NCI-H146 (cell line): ENCODE measurements around the gene TCP11.

ENCODE experiments used
- DNase-seq: peaks from one replicate; lab custom pipeline; 2025; lab: John Stamatoyannopoulos, UW

TCP11 gene

GRCh38 chr6:35141007-35141655 lies at the start of gene TCP11:
TSS of gene TCP11 (minus strand) at chr6:35141339. CDS start at chr6:35140870, 469 bp downstream.
- peak; percentile 10 for DNase-seq

DNA sequence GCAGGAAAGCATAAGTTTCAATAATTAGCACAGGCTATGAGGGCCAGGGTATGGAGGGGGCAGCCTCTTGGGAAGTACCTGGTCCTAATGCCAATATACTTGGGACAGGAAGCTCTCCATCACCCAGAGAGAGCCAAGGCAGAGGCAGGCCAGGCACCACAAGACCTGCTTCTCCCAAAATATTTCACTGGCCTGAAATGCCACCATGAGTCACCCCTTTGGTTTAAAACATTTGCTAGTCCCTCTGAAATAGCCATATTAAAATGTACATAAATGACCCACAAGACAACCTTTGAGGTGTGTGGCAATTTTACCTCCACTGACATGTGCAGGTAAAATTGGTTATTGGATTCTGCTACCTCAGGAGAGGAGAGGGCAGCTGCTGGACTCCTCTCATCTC lies 49.2 kb upstream of the TCP11 start:
- no peak for DNase-seq

- no peak for DNase-seq
Observed at GRCh38 chr6:35188886-35189285, 47.7 kb upstream of the TCP11 start.

GRCh38 chr6:35186571-35186970 lies 45.4 kb upstream of the TCP11 start:
- DNase-seq: no peak

DNA sequence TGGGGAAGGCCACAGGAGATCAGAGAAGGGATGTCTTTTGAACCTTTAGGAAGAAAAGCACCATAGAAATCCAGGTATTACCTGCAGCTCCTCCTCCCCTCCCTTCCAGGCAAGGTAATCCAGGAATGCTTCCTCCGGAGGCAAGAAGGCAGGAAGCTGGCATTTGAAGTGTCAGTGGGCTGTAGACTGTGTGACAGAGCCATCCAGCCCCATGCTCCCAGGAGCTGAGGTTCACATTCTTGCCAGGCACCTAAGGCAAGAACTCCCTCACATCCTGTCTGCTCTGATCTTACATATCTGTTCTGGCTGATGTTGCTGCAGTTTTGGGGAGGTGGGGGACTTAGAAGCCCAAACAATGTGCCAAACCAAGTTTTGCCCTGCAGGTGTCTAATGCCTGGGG lies 44.8 kb upstream of the TCP11 start:
- no peak for DNase-seq

DNA sequence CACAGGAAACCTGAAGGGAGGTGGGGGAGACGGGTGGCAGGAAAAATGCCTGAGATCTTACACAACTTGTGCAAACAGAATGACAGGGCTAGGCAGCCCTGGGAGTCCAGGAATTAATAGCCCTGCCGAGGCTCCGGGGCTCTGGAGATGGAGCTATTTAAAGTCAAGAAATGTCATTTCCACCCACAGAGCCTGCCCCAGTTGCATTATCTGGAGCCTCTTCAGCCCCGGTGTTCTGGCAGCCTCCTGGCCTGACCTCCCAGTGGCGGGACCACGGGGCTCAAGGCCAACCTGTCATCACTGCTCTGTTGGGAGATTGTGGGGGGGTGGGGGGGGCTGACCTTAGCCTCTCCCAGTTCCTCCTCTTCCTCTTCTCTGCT lies 44.2 kb upstream of the TCP11 start:
- DNase-seq: no peak

- DNase-seq: no peak
Observed at GRCh38 chr6:35184580-35185301, 43.6 kb upstream of the TCP11 start.

DNA sequence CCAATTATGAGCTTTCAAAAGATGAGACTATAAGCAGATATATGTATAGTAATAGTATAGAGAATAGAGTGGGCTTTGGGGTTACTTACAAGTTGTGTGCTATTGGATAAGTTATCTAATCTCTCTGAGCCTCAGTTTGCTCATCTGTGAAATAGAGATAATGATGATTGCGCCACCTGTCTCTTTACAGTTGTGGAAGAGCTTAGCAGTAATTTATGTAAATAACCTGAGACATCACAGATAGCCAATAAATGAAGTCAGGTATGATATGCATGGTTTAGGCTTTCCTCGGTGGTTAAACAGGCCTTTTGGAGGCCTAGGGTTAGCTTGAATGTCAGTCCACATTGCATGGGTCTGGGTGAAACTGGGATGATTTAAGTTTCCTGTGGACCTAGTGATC lies 42.8 kb upstream of the TCP11 start:
- DNase-seq: no peak

GRCh38 chr6:35183281-35183680 lies 42.1 kb upstream of the TCP11 start:
- no peak for DNase-seq

- peak; percentile 59 for DNase-seq
Observed at GRCh38 chr6:35181933-35182612, 40.9 kb upstream of the TCP11 start.

GRCh38 chr6:35181308-35181932 lies 40.3 kb upstream of the TCP11 start:
- DNase-seq: no peak

GRCh38 chr6:35179901-35180535 lies 38.9 kb upstream of the TCP11 start:
- DNase-seq: no peak

GRCh38 chr6:35178932-35179832 lies 38.0 kb upstream of the TCP11 start:
- DNase-seq: no peak

DNA sequence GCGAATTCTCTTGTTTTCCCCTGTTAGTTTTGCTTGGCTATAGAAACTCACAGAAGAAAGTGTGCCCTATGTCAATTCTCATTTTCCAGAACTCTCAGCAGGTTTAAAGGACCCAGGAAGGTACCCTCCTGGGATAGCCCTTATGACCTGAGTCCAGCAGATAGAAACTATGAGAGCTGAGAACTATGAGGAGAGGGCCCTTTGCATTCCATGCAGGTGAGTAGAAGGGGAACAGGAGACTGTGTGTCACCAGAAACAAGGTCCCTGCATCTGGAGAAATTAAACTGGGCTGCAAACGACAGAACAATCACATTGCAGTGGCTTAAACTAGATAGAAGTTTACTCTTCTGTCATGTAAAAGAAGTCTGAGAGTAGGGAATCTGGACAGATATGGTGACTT lies 36.9 kb upstream of the TCP11 start:
- no peak for DNase-seq

DNA sequence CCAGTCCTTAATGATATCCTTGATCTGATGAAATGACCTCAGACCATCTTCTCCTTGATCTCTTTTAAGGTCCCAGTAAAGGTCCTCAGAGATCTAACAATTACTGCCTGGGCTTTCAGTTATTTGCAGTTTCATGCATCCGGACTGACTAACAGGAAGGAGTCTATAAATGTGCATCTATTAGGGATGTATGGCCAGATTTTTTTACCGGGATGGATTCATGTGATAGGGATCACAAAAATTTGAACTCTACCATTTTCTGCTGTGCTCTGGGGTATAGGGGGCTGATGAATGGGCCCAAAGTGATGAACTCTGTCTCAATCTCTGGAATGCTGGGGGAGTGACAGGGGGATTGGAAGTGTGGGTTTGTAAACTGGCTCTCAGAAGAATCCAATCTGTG lies 36.5 kb upstream of the TCP11 start:
- DNase-seq: no peak

GRCh38 chr6:35177157-35177556 lies 36.0 kb upstream of the TCP11 start:
- no peak for DNase-seq

- no peak for DNase-seq
Observed at GRCh38 chr6:35176301-35177024, 35.3 kb upstream of the TCP11 start.

- DNase-seq: no peak
Observed at GRCh38 chr6:35174501-35174900, 33.4 kb upstream of the TCP11 start.

- no peak for DNase-seq
Observed at GRCh38 chr6:35174088-35174434, 32.9 kb upstream of the TCP11 start.

GRCh38 chr6:35173427-35174087 lies 32.4 kb upstream of the TCP11 start:
- DNase-seq: no peak
